Erythroblast (primary cell): ENCODE measurements around the gene TDRD5.

ENCODE experiments used
- GATA1 ChIP-seq: IDR thresholded peaks from 2 replicates; pipeline ENCODE4 v1.6.1; 2011; ENCODE audit warnings: low read depth, mild to moderate bottlenecking, control low read depth, low read length, moderate library complexity
- POLR2A ChIP-seq: IDR thresholded peaks from 2 replicates; pipeline ENCODE4 v1.6.1; 2011; ENCODE audit warnings: mild to moderate bottlenecking, low read length

DNA sequence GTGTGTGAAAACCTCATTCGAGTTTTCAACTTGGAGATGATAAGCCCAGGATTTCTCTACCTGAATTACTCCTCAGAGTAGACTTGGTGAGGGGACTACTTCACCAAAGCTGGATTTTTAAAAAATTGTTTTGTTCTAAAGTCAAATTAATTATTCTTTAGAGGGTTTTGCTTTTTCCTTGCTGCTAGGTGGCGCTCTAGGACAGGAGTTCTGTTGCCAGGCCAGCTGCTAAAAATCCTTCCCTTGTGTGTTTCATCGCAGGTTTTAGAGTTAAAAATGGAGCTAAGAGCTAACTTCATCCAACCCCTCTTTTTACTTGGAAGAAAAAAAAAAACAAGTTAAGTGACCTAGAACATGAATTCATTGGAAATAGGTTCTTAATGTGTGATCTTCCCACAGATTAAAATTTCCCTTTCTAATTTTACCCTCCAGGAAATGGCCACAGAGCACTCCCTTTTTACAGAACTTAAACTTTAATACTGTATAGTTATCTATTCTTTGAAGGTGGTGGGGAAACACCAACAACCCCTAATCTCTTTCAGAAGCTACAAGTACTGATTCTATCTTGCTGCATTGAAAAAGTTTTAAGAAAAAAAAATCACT is 114.8 kb downstream of the TDRD5 start:
- no peak for TF ChIP-seq POLR2A
- no peak for TF ChIP-seq GATA1
